GM19324 (cell line): ENCODE measurements around the gene NOXRED1.

Experiments
- ATAC-seq: cut with Tn5 transposase; IDR thresholded peaks from one replicate; pipeline ENCODE4 v1.9.1; 2021; ENCODE audit warnings: mild to moderate bottlenecking, moderate library complexity; ENCODE audit not compliant: unreplicated experiment, low FRiP score

Gene NOXRED1

GRCh38 chr14:77347751-77348150 lies 75.6 kb downstream of the NOXRED1 start:
- ATAC-seq: no peak

DNA sequence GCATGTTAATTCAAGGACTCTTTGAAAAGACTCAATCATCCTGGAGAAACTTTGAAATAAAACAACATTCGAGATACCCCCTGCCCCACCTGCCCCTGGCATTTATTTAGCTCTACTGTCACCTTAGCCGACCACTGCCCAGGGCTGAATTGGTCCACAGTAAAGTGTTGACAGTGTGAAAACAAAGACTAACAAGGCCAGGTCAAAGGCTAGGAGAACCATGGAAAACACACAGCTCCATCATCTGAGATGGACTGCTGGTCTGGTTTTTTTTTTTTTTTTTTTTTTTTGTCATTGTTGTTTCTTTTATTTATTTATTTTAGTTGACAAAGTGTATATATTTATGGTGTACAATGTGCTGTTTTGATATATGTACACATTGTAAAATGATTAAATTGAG lies 76.8 kb downstream of the NOXRED1 start:
- ATAC-seq: no peak

DNA sequence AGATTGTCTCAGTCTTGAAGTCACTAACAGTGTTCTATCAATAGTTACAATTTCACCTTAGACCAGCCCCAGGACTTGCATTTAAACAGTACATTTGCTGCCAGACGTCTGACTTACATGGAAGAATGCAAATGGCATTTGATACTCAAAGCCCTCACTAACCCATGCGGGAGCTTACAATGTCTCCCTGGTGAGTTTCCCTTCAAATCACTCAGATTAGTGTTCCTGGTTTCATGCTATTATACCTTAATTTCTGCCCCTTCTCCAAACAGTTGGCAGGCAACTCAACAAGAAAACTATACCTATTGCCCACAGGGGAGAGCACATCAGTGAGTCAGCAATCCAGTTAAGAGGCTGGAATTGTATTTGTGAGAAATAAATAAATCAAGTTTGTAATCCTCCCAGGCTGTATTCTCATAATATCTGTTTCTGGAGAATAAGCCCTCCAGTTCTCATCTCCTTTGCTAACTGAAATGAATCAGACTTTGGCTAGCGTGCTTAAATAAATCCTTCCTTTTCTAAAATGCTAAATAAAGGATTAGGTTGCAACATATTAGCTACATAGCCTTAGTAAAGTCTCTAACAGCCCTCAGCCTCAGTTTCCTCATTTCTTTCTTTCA lies 78.8 kb downstream of the NOXRED1 start:
- no peak for ATAC-seq
